ENCODE data around the gene ENOX1.

Gene ENOX1

DNA sequence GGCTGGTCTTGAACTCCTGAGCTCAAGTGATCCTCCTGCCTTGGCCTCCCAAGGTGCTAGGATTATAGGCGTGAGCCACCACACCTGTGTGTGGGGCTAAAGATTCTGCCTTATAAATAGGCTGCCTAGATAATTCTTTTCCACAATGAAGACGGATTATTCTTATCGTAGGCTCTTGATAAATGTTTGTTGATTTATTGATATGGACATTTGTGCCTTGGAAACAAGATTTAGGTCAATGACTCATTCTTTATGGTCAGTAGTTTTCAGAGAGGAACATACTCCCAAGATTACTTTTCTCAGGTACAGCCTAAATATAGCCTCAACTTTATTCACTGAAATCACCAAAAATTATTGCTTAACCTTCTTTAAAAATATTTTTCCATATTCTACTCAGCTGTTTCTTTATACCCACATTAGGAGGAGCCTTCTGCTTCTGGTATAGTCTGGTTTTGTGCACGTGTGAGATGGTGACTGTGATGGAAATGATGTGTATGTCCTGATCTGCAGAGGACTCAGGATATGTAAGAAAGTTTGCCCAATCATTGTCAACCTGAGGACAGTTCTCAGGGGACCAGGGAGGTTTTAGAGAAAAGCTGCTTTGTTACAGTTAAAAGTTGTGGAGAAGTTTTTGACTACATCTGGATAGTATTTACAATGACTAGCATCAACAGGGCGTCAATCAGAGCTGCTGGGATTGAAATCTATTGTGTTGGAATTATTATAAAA lies 554.5 kb downstream of the ENOX1 start:
- DNase-seq: no peak

DNA sequence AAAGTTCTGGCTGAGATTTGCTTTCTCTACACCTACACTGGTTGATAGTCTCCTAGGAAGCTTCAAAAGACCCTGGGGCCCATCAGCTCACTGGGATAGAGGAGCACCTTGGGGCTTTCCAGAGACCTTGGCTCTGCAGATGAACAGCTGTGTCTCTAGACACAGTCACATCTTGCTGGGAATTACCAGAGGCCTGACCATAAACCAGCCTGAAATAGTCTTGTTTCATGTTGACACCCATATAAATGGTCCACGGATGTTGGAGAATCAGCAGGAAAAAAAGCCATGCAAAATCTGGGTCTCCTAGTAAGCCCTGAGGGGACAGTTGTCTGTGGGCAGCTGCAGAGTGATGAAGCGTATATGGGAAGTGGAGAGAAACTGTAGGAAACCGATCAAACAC lies 555.8 kb downstream of the ENOX1 start:
- DNase-seq: no peak

DNA sequence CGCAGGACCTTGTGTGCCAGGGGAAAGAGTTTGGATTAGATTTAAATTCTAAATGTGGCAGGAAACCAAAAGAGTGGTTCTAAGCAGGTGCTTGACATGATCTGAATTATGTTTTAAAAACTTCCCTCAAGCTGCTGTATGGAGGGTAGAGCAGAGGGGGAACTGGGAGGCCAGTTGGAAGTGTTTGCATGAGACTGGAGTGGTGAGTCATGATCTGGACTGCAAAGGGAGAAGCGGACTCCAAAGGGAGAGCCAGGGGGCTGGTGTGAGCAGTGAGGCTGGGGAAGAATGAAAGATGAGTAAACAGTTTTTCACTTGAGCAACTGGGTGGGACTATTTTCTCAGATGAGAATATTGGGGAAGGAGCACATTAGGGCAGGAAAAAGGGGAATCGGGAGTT lies 557.3 kb downstream of the ENOX1 start:
- no peak for DNase-seq

DNA sequence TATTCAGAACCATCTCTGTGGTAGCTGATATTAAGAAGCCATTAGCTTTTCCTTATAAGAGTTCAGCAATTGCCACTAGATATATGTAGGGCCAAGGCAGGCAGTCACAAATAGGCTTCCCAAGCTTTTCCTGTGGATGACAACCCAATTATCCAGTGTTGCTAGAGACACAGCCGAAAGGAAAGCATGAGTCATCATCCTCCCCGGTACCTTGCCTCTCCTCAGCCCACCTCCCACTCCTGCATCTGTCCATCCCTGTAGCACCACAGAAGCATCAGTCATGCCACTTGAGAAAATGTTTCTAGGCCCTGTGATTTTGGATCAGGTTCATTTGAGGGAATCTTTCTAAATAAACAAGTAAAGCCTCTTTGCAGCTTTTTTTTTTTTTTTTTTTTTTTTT lies 559.1 kb downstream of the ENOX1 start:
- DNase-seq: no peak

DNA sequence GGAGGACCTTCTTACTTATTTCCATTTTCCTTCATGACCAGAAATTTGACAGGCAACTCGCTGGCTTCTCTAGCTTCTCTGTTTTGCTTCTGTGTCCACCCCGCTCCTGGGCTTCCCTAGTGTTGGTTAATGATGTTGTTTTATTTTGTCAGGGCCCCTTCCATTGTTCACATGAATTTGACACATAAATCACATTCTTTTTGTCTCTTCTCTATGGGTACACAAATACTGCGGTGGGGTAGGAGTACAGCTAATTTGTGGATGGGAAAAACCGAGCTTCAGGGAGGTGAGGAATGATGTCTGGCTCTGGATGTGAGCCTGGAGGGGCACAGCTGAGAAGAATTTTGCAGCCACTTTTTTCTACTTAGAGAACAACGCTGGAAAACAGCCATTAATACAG lies 563.6 kb downstream of the ENOX1 start:
- DNase-seq: no peak

DNA sequence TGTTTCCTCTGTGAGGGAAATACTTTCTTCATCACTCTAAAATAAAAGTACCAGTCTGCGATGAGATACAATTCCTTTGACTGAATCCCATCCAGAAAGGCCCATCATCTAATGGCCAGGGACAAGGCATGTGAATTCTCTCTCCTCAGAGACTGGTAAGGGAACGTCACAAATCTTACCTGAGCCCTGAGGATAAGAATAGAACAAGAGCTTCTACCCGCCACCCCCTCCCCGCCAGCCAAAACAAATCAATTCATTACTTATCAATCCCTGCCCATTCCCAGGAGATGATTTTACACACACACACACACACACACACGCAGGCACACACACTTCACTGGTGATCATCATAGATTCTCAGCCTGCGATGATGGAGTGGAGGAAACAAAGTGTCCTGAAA lies 564.7 kb downstream of the ENOX1 start:
- DNase-seq: no peak

DNA sequence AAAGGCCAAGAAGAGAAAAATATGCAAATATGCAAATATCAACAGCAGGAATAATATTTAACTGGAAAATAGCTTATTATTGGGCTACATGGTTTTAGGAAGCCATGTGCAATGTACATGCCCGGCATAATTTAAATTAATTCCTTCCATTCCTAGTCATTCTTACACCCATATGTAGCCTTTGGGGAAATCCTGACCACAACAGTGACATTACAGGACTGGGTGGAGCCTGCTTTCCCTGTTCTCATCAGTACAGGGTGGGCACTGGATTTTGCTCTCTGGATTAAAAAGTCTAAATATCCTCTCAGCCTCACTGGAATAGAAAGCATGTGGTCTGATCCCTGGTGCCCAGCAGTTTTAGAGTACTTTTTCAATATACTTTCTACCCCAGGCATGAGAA lies 565.2 kb downstream of the ENOX1 start:
- no peak for DNase-seq

DNA sequence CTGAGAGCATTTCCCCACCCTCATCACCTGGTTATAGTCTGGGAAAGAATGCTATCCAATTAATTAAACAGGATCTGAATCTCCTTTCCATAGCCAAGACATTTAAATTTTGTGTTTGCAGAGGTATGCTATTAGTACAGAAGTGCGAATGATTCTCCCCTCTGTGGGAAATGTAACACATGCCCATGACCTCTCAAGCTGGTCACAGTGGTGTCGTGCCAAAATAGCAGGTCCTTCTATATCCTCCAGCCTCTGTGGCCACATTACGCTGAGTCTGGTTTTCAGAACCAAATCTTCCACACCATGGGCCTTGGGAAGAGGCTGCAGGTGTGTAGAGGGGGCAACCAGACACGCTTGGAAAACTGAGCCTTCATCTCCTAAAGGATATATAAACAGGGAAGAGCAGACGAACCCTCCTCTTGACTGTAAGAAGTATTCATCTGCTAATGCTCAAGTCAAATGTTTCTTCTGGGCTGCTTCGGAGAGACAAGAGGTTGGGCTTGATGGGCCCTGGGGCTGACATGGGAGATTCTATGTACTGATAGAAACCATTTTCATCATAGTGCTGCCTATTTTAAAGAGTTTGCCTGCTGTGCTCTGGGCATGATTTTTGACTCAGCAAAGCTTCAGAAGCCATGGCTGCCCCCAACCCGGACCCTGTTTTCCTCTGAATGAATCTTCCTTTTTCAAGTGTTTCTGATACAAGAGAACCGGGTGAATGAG lies 565.7 kb downstream of the ENOX1 start:
- no peak for DNase-seq

DNA sequence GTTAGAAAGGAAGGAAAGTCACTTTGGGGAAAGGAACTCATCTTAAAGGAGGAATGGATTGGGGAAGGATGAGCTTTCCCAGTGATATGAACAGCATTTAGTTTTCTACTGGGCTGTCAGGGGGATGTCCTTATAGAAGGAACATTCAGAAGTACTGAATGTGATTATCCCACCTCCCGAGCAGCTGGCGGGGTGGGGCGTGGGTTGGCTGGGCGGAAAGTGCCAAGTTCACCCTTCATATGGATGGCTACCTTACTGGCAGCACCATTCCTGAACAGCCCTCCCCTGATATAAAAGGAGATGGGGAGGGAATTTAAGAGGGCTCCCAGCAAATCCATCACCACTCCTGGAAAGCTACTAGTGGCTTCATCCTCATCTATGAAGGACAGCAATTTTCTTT lies 572.6 kb downstream of the ENOX1 start:
- no peak for DNase-seq

DNA sequence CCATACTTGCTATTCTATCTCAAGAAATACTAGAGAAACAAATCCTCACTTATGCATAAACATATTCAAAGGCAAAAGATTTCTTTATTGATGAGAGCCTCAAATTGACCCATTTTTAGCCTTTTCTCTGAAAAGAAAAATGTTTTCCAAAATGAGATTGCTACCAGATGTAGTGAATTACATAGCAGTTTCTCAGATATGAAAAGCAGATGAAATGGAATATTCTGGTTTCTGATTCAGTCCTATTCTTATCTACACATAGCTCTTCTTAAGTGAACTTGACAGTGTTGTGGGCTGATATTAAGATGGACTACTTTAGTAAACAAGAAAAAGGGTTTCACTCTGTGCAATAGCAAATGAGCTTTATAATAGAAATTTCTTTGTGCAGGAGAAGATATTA lies 579.9 kb downstream of the ENOX1 start:
- no peak for DNase-seq

DNA sequence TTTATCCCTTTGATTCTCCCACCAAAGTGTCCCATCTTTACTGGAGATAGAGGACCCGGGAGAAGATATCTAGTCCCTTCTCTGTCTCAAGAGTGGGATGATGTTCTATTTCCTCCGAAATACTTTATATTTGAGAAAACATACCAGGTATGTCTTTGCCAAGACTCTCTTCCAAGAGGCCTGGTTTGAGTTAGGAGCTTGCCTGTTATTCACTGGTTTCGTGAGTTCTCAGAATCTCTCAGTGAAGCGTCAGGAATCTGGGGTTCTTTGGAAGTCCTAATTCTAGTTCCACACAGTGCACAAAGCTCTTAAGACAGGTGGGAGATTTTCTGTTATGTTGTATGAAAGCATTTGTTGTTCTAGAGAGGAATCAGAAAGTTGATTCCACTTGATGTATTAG lies 581.4 kb downstream of the ENOX1 start:
- DNase-seq: no peak

DNA sequence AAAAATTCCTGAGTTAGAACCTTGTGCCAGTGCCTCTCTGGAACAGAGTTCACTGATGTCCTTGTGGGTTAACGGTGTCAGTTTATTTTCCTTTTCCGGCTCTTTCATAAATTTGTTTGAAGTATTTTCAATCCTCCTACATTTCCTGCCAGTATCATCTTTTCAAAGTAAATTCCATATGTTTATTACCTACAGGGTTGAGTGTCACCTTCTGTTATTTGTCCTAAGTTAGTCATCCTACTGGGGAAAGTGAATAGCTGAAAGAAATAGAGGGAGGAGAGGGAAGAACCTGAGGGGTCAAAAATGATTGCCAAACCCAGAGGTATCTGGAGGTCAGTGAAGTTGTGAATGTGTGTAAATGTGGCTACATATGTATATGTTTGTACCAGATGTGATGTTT lies 582.2 kb downstream of the ENOX1 start:
- DNase-seq: no peak

DNA sequence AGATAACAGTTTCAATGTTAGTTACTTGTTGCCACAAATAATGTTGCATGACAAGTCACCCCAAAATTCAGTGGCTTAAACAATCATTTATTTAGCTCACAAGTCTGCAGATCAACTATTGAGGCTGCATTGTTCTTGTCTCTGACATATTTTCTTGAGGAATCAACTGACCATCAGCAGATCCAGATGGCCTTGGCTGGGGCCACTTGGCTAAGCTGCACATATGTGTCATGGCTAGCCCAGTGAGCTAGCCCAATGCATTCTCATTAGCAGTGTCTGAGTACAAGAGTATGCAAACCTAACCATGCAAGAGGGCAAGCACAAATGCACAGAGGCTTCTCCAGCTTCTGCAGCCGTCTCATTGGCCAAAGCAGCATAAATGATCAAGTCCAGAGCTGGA lies 583.0 kb downstream of the ENOX1 start:
- DNase-seq: no peak

DNA sequence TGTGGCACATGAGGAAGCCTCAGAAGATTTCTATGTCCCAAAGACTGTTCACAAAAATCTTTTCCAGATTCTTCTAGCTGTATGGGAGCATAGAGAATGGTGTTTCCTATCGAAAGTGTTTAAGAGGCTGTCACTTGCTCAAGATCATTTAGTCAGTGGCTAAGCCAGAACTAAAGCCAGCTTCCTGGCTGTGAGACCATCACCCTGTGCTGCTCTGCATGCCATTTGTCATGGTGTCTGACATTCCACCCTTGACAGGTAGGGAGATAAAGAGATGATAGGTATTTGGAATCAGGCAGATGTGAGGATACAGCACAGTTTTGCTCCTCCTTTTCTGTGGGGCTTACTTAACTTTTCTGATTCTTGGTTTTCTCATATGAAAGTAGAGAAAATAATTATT lies 586.0 kb downstream of the ENOX1 start:
- DNase-seq: no peak

DNA sequence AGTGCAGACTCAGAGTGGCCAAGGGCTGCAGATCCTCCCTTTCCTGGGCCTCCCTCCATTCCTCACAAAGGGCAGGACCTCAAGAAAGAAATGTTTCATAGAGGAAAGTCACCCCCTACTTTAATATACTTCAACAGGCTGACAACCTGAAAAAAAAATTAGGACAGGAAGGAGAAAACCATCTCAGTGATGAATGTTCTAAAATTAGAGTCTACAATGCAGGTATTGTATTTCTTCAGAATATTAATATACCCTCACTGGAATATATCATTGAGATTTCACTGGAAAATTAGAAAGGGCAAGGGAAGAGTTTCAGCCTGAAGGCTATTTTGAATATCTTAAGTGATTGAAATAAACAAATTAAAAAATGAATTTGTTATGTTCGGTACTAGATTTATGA lies 586.5 kb downstream of the ENOX1 start:
- DNase-seq: no peak

DNA sequence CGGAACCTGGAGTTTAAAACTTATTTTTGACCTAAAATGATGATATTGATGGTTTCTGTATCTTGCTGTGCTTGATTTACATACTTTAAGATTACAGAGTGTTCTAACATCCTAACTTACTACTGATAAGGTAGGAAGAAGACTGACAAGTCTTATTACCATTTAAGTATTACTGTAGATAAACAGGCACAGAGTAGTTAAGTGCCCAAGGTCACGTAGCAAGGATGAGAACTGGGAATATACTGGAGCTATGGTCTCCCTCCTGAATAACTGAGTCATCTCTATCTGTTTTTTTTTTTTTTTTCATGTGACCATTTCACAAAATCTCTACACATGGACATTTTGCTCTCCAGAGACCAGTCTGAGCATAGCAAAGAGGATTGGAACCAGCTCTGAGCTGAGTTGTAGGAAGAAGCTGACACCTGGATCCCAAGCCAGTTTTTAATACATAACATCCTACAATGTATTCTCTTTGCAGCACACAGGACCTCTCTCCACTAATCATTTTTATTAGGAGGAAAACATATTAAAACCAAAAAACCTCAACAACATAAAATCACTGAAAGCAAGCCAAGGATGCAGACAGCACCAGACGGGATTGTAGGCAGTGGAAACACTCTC lies 589.9 kb downstream of the ENOX1 start:
- no peak for DNase-seq

DNA sequence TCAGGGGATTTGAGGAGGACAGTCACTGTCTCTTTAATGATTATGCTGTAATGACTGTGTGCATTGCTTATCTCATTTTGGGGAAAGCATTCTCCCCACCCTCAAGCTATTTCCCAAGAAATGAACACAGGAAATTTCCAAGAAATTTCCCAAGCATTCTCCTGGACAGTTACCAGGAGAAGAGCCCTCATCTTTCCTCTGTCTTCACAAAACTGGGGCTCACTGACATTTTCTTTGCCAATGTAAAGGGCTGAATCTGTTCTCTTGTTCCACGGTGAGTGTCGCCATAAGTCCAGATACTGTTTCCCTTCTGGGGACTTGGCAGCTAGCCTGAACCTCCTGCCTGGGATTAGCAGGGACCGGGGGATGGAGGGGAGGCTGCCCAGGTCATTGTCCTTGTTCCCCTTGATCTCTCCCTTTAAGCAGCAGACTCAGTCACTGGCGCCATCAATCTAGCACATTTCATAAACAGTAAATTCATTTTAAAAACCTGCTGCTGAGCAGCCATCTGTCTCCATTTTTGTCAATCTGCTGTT lies 590.6 kb downstream of the ENOX1 start:
- DNase-seq: no peak

DNA sequence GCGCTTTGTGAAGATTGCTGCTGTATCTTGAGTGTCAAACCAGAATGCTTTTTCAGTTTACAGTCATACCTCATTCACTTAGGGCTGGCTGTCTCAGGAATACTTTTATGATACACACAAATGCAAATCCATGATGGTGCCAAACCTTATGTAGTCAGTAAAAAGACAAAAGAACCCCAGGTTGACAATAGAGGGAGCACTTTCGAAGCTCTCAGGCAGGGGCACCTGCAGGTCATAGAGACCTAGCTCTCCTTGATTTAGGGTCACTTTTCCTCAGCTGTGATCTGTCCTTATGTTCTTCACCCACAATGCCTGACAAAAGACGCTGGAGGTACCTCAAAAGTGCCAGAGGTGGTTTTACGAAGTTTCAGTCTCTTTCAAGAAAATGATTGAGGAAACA lies 591.2 kb downstream of the ENOX1 start:
- no peak for DNase-seq

DNA sequence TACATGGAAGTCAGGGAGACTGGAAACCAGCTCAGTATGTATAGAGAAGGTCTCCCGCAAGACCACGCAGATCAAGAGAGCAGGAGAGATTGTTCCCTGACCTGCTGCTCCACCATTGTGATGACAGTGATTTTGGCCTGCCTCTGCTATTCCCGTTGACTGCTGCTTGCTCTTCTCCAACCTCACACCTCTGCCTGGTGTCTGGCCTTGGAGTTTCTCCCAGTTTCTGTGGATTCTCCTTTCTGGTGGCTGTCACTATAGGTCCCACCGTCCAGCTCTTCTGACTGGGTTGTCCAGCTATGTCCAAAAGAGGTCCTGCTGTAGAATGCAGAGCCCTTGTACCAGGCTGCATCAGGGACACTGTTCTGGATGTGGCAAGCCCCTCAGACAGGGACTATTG lies 591.7 kb downstream of the ENOX1 start:
- DNase-seq: no peak

DNA sequence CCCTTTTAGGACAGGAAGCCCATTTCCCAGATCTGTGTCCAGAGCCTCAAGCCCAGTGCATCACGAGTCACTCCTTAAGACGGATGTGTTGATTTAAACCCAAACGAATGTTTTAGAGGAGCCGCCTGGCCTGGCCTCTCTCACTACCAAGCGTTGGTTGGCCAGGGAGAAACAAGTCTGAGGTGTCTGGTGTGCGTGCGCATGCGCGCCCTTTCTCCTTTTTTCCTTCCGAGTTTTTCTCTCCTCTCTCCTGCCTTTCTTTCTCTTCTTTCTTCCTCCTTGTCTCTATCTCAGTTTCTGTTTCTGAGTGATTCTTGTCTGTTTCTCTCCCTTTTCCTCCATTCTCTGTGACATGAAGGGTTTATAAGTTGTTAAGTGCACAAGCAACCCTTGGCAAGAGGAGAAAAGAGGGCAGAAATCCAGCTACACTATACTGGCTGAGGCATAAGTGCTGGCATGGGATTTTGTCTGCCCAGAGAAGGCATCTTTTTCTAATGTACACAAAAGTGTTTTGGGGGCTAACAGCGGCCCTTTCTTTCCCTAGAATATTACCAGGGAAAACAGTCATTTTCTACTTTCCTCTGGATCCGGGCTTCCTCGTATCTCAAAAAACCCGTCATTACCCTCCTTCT lies 592.9 kb downstream of the ENOX1 start:
- no peak for DNase-seq

DNA sequence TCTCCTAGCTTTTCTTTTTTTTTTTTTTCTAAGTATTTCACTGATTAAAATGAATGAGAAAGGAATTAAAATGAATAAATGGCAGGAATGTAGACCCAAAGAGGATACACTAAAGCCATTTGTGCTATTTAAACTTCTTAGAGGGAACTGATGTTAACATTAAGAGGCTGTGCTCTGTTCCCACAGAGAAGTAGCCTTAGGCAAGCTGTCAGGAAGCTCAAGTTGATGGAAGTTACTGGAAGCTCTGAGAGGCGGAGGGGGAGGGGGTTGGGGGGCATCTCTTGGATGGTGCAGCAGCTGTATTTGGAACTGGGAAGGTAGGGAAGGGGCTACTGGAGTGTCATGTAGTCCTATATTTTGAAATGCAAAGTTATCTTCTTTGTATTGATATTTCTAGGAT lies 595.2 kb downstream of the ENOX1 start:
- no peak for DNase-seq

DNA sequence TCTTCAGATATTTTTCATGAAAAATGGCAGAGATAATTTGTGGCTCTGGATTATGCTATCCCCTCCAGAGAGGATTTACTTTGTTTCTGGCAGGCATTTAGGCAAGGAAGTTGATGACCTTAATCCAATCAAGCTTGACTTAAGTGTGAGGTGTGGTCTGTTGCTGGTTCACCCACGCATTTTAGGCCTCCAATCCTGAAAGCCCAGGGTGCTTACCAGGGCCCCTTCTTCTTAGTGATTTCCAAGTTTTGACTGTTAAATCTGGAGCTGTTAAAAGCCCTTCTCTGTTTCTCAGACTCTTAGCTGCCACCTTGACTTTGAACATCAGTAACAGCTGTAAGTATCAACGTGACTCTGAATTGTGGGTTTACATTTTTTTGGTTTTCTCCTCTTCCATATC lies 601.5 kb downstream of the ENOX1 start:
- DNase-seq: no peak

DNA sequence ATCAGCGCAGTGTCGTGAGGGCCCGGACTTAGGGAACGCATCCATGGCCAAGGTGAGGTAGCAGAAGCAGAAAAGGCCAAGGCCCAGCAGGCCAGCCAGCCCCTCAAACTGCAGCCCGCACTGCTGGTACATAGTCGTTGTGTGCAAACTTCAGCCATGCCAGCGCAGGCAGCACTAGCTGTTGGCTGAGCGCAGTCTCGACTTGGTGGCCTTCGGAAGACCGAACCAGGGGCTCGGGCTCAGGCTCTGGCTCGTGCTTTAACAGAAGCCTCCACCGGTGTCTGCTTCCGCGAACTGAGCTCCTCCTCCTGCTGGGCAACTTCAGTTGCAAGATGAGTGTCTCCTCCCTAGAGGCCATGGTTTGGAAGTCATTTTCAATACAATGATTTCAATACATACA lies 605.9 kb downstream of the ENOX1 start:
- no peak for DNase-seq

All from activated T-cell treated with anti-CD3 and anti-CD28 coated beads for 4 hours (primary cell).